Measurements from ENCODE around the gene ARPC5.

- no peak for TF ChIP-seq CTCF (IDR thresholded peaks at IDR 0.05; ENCODE audit: low read depth, low read length, poor library complexity, severe bottlenecking)
- no peak for TF ChIP-seq EZH2phosphoT487 (IDR thresholded peaks at IDR 0.05; ENCODE audit: borderline replicate concordance, low read length)
These were observed 24.6 kb downstream of the ARPC5 start for GRCh38 chr1:183611021-183611420.

Measured in DOHH2 (cell line).